GM12801 (cell line): ENCODE results near the gene SLC15A1.

Source experiments
- TF ChIP-seq, protein P1 (sequence below): IDR thresholded peaks from one replicate; pipeline ENCODE4 v1.5.1; 2011; ENCODE audit warnings: control low read depth; ENCODE audit not compliant: insufficient read length; ENCODE audit errors: extremely low read depth

Gene SLC15A1

DNA sequence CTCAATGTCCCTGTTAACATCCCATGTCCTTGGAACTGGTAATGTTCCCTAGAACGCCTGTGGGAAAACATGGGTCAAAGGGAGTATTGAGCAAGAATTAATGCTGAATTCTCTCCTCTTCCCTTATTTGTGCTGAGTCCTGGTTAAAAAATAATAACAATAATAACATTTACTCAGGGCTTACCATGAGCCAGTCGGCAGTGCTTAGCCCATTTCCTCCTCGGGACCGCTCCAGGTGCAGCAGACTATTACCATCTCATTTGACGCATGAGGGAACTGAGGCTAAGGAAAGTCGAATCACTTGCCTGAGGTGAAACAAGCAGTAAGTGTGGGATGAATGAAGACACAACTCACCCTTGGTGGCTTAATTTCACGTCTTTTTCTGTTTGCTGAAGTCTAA, 33.6 kb upstream of the SLC15A1 start:
- TF ChIP-seq, protein P1, sequence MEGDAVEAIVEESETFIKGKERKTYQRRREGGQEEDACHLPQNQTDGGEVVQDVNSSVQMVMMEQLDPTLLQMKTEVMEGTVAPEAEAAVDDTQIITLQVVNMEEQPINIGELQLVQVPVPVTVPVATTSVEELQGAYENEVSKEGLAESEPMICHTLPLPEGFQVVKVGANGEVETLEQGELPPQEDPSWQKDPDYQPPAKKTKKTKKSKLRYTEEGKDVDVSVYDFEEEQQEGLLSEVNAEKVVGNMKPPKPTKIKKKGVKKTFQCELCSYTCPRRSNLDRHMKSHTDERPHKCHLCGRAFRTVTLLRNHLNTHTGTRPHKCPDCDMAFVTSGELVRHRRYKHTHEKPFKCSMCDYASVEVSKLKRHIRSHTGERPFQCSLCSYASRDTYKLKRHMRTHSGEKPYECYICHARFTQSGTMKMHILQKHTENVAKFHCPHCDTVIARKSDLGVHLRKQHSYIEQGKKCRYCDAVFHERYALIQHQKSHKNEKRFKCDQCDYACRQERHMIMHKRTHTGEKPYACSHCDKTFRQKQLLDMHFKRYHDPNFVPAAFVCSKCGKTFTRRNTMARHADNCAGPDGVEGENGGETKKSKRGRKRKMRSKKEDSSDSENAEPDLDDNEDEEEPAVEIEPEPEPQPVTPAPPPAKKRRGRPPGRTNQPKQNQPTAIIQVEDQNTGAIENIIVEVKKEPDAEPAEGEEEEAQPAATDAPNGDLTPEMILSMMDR: no peak

DNA sequence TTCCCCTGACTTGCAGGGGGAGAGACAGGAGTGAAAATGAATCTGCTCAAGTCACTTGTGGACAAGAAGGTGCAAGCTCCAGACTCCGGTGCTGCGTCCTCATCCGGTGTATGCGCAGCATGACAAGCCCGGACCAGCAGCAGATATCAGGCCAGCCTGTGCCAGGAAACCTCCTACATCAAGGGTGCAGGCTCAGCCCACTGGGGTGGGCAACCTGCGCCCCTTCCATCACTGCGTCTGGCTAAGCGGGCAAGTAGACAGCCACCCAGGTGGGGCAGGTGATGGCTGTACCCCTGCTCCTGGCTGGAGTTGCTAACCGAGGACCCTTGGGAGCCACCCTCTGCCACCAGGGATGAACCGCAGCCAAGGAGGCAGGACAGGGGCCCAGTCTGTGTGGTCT, 32.9 kb upstream of the SLC15A1 start:
- TF ChIP-seq, protein P1: no peak

DNA sequence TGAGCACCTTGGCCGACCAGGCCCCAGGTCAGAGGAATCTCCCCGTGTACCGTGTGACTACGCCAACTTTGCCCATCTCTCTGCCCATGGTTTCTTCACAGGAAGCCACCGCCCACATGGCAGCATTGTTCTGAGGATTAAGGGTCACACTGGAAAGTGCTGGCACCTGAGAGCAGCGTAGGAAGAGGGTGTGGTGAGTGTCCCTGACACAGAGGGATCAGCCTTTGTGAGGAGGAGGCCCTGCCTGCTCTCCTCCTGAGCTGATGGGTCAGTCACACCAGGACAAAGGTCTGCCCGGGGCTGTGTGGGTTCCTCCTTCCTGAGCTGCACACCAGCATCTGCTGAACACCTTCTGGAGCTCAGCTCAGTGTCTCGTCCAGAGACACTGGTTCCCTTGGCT, 32.2 kb upstream of the SLC15A1 start:
- TF ChIP-seq, protein P1: no peak

DNA sequence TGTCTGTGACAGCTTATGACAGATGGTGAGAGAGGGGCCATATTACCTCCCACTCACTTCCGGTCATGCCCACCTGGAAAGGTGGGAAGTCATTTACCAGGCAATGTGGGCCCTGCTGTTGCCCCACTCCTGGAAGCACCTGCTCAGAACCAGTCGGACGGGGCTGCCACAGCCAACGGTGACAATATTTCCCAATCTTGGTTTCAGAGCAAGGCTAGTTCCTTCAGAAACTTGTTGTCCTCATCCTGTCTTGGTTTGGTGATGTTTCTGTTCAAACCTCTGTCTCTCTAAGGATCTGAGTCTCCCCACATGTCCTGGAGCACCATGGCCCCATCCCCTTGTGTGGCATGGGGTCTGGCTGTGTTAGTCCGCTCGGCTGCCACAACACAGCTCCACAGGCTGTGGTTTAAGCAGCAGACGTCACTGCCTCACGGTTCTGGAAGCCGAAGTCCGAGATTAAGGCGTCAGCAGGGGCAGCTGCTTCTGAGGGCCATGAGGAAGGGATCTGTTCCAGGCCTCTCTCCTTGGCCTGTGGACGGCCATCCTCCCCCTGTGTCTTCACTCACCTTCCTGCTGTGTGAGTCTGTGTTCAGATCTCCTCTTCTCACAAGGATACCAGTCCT, 31.5 kb upstream of the SLC15A1 start:
- TF ChIP-seq, protein P1: no peak

DNA sequence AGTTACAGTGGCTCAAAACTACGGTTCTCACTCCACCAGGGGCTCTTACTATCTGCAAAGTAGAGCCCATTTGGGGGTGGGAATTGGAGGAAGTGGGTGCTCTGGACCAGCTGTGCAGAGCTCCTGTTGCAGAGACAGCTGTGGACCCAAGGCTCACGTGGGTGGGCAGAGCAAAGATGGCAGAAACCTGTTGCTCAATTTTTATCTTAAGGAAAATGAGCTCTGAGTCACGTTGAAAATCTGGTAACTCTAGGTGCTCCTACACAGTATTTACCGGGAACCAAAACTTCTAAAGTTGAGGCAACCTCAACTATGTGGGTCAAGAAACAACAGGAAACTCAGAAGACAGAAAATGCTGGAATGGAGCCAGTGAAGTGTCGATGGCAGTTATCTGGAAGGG, 30.2 kb upstream of the SLC15A1 start:
- TF ChIP-seq, protein P1: no peak

DNA sequence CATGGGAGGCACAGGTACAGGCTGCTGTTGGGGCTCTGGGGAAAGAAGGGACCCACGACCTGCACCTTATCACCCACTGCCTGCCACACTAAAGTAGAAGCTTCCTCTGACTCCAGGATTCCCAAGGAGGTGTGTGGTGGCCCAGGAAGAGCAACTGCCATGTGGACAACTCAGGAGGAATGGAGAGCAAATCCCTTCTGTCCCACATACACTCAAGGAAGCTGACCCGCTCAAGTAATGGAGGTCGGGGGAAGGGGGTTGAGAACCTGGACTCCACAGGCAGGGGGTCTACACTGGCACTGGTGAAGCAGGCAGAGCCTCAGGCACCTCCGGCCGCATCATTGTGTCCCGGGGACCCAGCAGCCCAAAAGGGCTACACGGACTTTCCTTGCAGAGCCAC, 29.4 kb upstream of the SLC15A1 start:
- TF ChIP-seq, protein P1: no peak

DNA sequence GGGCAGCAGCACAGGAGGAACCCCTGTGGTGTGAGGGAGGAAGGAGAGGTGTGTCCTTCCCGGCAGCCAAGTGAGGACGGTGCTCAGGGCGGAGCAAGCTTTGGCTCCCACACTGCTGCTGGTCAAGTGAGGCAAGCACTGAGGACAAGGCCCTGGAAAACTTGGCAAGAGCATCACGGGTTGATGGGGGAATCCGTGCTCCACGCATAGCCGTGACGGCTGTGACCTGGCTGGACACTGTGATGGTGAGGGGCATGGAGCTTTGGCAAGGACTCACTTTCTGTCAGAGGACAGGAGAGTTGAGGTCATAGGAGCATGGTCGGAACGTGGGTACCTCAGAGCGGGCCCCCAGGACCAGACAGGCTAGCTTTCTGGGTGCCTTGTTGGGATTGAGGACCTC, 29.0 kb upstream of the SLC15A1 start:
- TF ChIP-seq, protein P1: no peak
